Kidney epithelial cell (primary cell): Measurements from ENCODE around the gene IGIP. TPM values are rescaled to one million over a fixed set of nuclear protein-coding genes. Genes with fewer than 3 reads are reported as not detected.

Source experiments
- DNase-seq: peaks from one replicate; pipeline ENCODE4 v3.0.0-alpha.2; 2010; ENCODE audit warnings: low read depth
- H3K27me3 ChIP-seq: 2 replicates; pipeline ENCODE4 v1.6.0; 2011; ENCODE audit warnings: low read length; ENCODE audit not compliant: control insufficient read depth, insufficient read depth
- H3K36me3 ChIP-seq: 2 replicates; pipeline ENCODE4 v1.5.1; 2011; ENCODE audit warnings: low read length; ENCODE audit not compliant: control insufficient read depth, insufficient read depth
- H3K4me3 ChIP-seq: 2 replicates; pipeline ENCODE4 v1.5.1; 2011; ENCODE audit warnings: low read depth, mild to moderate bottlenecking, control low read depth, low read length
- total RNA-seq: library from RNA; depleted of rRNA; stranded (reverse); fragments of >200 nt; gene quantifications from 2 replicates; pipeline ENCODE4 v1.2.3, GENCODE V29; 2015
- TF ChIP-seq, protein P1 (sequence below): IDR thresholded peaks from 2 replicates; pipeline ENCODE4 v1.5.1; 2011; ENCODE audit warnings: mild to moderate bottlenecking, moderate library complexity, low read length, control low read depth, inconsistent platforms; ENCODE audit not compliant: insufficient read depth, poor library complexity, severe bottlenecking

IGIP gene
- total RNA-seq, 1 donor from 2014 or later = 4.1 TPM

GRCh38 chr5:140112685-140113179 is 13.0 kb upstream of the IGIP start:
- H3K27me3 ChIP-seq = peaks cover 6% of the 10 kb centered on the region
- DNase-seq = no peak
- H3K36me3 ChIP-seq = no peaks in the 10 kb centered on the region
- TF ChIP-seq, protein P1, sequence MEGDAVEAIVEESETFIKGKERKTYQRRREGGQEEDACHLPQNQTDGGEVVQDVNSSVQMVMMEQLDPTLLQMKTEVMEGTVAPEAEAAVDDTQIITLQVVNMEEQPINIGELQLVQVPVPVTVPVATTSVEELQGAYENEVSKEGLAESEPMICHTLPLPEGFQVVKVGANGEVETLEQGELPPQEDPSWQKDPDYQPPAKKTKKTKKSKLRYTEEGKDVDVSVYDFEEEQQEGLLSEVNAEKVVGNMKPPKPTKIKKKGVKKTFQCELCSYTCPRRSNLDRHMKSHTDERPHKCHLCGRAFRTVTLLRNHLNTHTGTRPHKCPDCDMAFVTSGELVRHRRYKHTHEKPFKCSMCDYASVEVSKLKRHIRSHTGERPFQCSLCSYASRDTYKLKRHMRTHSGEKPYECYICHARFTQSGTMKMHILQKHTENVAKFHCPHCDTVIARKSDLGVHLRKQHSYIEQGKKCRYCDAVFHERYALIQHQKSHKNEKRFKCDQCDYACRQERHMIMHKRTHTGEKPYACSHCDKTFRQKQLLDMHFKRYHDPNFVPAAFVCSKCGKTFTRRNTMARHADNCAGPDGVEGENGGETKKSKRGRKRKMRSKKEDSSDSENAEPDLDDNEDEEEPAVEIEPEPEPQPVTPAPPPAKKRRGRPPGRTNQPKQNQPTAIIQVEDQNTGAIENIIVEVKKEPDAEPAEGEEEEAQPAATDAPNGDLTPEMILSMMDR = no peak
- H3K4me3 ChIP-seq = peak overlapping the region; percentile 82

DNA sequence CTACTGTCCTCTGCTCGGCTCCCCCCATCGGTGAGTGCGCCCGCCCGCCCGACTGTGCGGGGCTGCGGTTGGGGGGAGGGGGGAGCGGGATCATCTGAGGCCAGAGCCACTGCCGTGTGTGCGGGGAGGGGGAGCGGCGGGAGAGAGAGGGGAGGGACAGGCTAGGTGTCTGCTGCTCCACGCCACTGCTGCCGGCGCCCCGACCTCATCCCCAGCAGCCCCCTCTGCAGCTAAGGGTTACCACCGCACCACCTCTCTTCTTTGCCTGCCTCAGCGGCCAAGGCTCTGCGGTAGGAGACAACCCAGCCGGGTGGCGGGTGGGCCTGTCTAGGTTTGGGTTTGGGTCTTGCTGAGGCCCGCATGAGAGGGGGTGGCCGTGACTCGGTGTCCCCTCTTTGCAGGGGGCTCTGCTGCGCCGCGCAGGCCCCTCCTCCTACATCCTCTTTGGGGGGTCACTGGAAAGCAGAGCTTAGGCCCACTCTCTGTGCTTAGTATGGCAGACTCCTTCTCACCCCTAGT is 12.5 kb upstream of the IGIP start:
- no peak for DNase-seq
- Histone ChIP-seq H3K27me3 (peaks cover 6% of the 10 kb centered on the region), H3K36me3 (no peaks in the 10 kb centered on the region), H3K4me3 (peak overlapping the region; percentile 82)
- TF ChIP-seq, protein P1 = no peak

GRCh38 chr5:140113699-140114263 is 12.0 kb upstream of the IGIP start, which contains the start of gene PURA:
Gene PURA (plus strand): TSS chr5:140114109. CDS start chr5:140114182, 73 bp downstream.
- peaks cover 6% of the 10 kb centered on the region for H3K27me3 ChIP-seq
- TF ChIP-seq, protein P1 = no peak
- no peaks in the 10 kb centered on the region for H3K36me3 ChIP-seq
- peak; percentile 67 for DNase-seq
- peak within 1 kb of the TSS; percentile 82 for H3K4me3 ChIP-seq

DNA sequence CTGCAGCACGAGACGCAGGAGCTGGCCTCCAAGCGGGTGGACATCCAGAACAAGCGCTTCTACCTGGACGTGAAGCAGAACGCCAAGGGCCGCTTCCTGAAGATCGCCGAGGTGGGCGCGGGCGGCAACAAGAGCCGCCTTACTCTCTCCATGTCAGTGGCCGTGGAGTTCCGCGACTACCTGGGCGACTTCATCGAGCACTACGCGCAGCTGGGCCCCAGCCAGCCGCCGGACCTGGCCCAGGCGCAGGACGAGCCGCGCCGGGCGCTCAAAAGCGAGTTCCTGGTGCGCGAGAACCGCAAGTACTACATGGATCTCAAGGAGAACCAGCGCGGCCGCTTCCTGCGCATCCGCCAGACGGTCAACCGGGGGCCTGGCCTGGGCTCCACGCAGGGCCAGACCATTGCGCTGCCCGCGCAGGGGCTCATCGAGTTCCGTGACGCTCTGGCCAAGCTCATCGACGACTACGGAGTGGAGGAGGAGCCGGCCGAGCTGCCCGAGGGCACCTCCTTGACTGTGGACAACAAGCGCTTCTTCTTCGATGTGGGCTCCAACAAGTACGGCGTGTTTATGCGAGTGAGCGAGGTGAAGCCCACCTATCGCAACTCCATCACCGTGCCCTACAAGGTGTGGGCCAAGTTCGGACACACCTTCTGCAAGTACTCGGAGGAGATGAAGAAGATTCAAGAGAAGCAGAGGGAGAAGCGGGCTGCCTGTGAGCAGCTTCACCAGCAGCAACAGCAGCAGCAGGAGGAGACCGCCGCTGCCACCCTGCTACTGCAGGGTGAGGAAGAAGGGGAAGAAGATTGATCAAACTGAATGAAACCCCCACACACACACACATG is 11.2 kb upstream of the IGIP start:
- H3K4me3 ChIP-seq = peak overlapping the region; percentile 82
- no peaks in the 10 kb centered on the region for H3K36me3 ChIP-seq
- no peak for DNase-seq
- TF ChIP-seq, protein P1 = no peak
- H3K27me3 ChIP-seq = peaks cover 3% of the 10 kb centered on the region

GRCh38 chr5:140115186-140115500 is 10.6 kb upstream of the IGIP start:
- Histone ChIP-seq H3K36me3 (no peaks in the 10 kb centered on the region), H3K27me3 (peaks cover 3% of the 10 kb centered on the region), H3K4me3 (peak overlapping the region; percentile 82)
- TF ChIP-seq, protein P1 = no peak
- no peak for DNase-seq
